Right atrium auricular region (tissue), 2 donors: ENCODE data around the gene MAN2C1. TPM values are rescaled to one million over a fixed set of nuclear protein-coding genes. Genes with fewer than 3 reads are reported as not detected.
A peak's percentile ranks its signal among the peaks of the same experiment; 100 is the strongest.
"Not testable (repeated sequence)": the region's sequence is repeated elsewhere in the genome, so short reads cannot be mapped to it uniquely, and the experiment has no call there.

ENCODE experiments used
- DNase-seq: peaks from one replicate; pipeline ENCODE4 v3.0.0-alpha.2; 2019; ENCODE audit warnings: low spot score
- H3K27ac ChIP-seq, 2 donors: fragments of 200-600 bp; sonication (generic); 1 replicate in 1 of 2; 2 replicates in 1 of 2; pipeline ENCODE4 v1.5.1; 2016 to 2019
- H3K27me3 ChIP-seq, 2 donors: fragments of 200-600 bp; sonication (generic); one replicate each; pipeline versions ENCODE4 v1.5.1 to v1.6.0; 2017 to 2019
- H3K36me3 ChIP-seq: fragments of 200-600 bp; sonication (generic); one replicate; pipeline ENCODE4 v1.5.1; 2016
- H3K4me1 ChIP-seq, 2 donors: fragments of 200-600 bp; sonication (generic); one replicate each; pipeline versions ENCODE4 v1.5.1 to v1.6.0; 2017 to 2019
- H3K4me3 ChIP-seq, 2 donors: fragments of 200-600 bp; sonication (generic); 1 replicate in 1 of 2; 2 replicates in 1 of 2; pipeline ENCODE4 v1.5.1; 2017 to 2019; ENCODE audit warnings: mild to moderate bottlenecking in 1 of 2, moderate library complexity in 1 of 2
- H3K9me3 ChIP-seq, 2 donors: fragments of 200-600 bp; sonication (generic); one replicate each; pipeline ENCODE4 v1.5.1; 2019
- CTCF ChIP-seq, 2 donors: fragments of 200-600 bp; sonication (generic); IDR thresholded peaks; one replicate each; pipeline ENCODE4 v1.5.1; 2019; ENCODE audit warnings: antibody characterized with exemption in 2 of 2
- total RNA-seq, 2 donors: library from RNA; depleted of rRNA; stranded (reverse); fragments of >200 nt; gene quantifications; one replicate each; pipeline ENCODE4 v1.1.0, GENCODE V29; 2016

The MAN2C1 gene
- total RNA-seq, 2 donors from 2014 or later: 63.2 to 81.8 TPM

- no peak for TF ChIP-seq CTCF (IDR thresholded peaks at IDR 0.05)
- Histone ChIP-seq H3K9me3 (no peaks in the 10 kb centered on the region), H3K4me3 (no peak overlapping the region), H3K36me3 (no peaks in the 10 kb centered on the region), H3K27me3 (no peaks in the 10 kb centered on the region), H3K27ac (no peak overlapping the region), H3K4me1 (no peaks in the 10 kb centered on the region)
- DNase-seq: no peak
Measured at GRCh38 chr15:75314552-75315290, 53.7 kb downstream of the MAN2C1 start.

GRCh38 chr15:75313116-75313845 lies 55.1 kb downstream of the MAN2C1 start:
- Histone ChIP-seq H3K4me1 (no peaks in the 10 kb centered on the region), H3K4me3 (no peak overlapping the region), H3K36me3 (no peaks in the 10 kb centered on the region), H3K27me3 (no peaks in the 10 kb centered on the region), H3K27ac (no peak overlapping the region), H3K9me3 (no peaks in the 10 kb centered on the region)
- no peak for TF ChIP-seq CTCF (IDR thresholded peaks at IDR 0.05)
- DNase-seq: no peak

- not testable (repeated sequence) for H3K9me3 ChIP-seq, H3K4me1 ChIP-seq, H3K27me3 ChIP-seq, H3K4me3 ChIP-seq, DNase-seq, H3K36me3 ChIP-seq, H3K27ac ChIP-seq
Measured at GRCh38 chr15:75312548-75312947, 55.9 kb downstream of the MAN2C1 start.

DNA sequence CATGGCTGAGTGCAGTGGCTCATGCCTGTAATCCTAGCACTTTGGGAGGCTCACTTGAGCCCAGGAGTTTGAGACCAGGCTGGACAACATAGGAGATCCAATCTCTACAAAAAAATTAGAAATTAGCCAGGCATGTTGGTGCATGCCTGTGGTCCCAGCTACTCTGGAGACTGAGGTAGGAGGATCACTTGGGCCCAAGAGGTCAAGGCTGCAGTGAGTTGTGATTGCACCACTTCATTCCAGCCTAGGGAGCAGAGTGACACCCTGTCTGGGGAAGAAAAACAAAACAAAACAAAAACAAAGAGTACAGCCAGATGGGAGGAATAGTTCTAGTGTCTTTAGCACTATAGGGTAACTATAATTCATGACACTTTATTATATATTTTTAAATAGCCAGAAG lies 58.7 kb downstream of the MAN2C1 start:
- no peak overlapping the region for H3K4me3 ChIP-seq
- H3K27ac ChIP-seq: no peak overlapping the region
- H3K4me1 ChIP-seq: no peaks in the 10 kb centered on the region
- H3K9me3 ChIP-seq: no peaks in the 10 kb centered on the region
- H3K36me3 ChIP-seq: no peaks in the 10 kb centered on the region
- no peak for DNase-seq
- TF ChIP-seq CTCF (IDR thresholded peaks at IDR 0.05): no peak
- H3K27me3 ChIP-seq: no peaks in the 10 kb centered on the region

- H3K27me3 ChIP-seq: no peaks in the 10 kb centered on the region
- peak in 1 of 2 donors; percentile 24 for TF ChIP-seq CTCF (IDR thresholded peaks at IDR 0.05)
- no peak for DNase-seq
- H3K27ac ChIP-seq: no peak overlapping the region
- no peaks in the 10 kb centered on the region for H3K9me3 ChIP-seq
- no peak overlapping the region for H3K4me3 ChIP-seq
- H3K4me1 ChIP-seq: no peaks in the 10 kb centered on the region
- H3K36me3 ChIP-seq: no peaks in the 10 kb centered on the region
Measured at GRCh38 chr15:75307778-75308390, 60.5 kb downstream of the MAN2C1 start.

DNA sequence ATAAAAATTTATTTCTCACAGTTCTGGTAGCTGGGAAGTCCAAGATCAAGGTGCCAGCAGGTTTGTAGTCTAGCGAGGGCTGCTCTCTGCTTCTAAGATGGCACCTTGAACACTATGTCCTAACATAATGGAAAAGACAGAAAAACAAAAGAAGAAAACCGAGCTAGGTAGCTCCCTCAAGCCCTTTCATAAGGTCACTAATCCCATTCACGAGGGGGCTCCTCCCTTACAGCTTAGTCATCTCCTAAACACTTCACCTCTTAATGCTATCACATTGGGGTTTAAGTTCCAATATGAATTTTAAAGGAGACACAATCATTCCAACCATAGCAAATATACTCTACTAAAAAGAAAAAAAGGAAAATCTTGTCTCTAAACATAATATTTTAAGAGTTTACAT lies 62.2 kb downstream of the MAN2C1 start:
- Histone ChIP-seq H3K27me3 (no peaks in the 10 kb centered on the region), H3K27ac (no peak overlapping the region), H3K36me3 (no peaks in the 10 kb centered on the region), H3K9me3 (no peaks in the 10 kb centered on the region), H3K4me3 (no peak overlapping the region), H3K4me1 (no peaks in the 10 kb centered on the region)
- no peak for TF ChIP-seq CTCF (IDR thresholded peaks at IDR 0.05)
- DNase-seq: no peak
